ENCODE results near the gene DHH.
A peak's percentile ranks its signal among the peaks of the same experiment; 100 is the strongest.

DNA sequence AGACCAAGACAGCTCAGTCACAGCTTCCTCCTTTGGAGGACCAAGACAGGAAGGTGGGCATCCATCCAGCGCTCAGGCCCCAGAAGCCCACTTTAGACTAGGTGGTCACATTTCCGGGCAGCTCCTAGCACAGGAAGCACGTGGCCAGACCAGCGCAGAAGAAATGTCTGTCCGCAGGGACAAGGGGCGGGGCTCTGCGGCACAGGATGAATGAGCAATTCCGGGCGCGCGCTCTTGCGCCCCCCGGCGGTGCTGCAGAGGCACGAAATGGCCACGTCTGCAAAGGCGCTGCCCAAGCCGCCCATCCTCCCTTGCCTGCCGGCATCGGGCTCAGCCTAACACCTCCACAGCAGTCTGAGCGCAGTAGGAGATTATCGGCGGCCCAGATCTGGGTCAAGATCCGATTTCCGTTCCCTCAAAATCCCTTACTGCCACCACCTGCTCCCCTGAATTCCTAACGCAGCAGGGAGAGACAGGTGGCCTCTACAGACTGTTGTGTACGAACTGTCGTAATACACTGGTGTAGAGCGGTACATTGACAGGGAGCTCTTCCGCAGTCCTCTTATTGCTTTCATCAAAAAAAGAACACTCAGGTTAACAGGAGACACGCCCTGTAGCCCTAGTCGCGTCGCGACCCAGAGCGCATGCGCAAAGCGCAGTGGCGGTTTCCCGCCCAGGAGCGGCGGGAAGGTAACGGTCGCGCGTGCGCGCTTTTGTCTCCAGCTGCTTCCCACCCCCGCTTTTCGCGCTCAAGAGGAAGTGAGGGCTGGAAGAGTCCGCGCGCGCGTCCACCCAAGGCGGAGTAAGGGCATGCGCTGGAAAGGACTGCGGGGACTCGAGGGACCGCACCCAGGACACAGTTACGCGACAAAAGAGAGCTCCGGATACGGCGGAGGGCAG, 35.8 kb upstream of the DHH start:
- peak; percentile 61 to 81 (median 78) for TF ChIP-seq CTCF (IDR thresholded peaks at IDR 0.05)
- peak in 1 of 2 donors; percentile 65 for TF ChIP-seq POLR2A (IDR thresholded peaks at IDR 0.05)

All from vagina (tissue), 2 donors.